Measurements from ENCODE around the gene DGKB.

The DGKB gene

DNA sequence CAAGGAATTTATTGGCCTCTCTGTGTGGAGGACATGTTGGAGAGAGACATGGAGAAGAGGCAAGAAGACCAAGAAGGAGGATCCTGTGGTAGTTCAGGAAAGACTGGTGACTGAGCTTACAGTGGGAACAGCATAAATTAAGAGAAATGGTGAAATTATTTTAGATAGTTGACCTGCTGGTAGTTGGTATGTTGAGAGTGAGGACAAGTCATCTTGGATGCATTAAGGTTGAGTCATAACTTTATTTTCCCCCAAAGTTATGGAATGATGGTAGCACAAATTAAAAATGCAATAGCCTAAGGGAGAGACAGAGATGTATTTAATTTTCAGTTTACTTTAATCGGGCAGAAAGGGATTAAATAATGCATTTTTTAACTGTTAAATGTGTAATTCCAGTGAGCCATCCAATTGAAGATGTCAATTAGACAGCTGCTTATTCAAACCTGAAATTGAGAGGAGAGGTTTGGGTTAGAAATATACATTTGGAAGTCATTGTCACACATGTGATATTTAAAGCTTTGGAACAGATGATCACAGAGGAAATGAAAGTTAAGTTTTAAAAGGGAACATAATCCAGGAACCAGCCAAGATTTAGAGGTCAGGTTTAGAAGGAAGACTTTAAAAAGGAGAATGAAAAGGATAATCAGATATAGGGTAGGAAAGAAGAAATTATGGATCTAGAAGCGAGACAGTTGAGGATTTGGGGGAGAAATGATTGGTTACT is 80.6 kb downstream of the DGKB start:
- Mint-ChIP-seq H3K9me3 (no peaks in the 10 kb centered on the region), H3K36me3 (no peaks in the 10 kb centered on the region), H3K27me3 (no peaks in the 10 kb centered on the region), H3K4me1 (no peaks in the 10 kb centered on the region), H3K4me3 (no peak overlapping the region), H3K27ac (no peak overlapping the region)
- no peak for ATAC-seq

DNA sequence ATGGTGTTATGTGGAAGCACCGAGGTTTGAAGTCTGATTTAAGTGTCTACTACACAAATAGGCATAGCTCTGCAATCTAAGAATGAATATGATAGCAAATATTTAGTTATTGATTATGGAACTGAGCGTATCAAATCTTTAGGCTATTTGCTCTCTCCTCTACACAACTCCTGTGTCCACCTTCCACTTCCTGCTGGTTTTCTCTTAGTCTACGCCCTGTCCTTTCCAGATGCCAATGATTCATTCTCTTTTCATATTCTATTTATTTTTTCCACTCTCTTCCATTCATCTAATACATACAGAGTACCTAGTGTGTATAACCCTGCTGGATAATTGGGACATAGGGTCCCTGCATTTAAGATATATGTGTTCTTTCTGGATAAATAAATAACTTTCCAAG is 83.7 kb downstream of the DGKB start:
- no peak for ATAC-seq
- H3K4me1 Mint-ChIP-seq = no peaks in the 10 kb centered on the region
- no peak overlapping the region for H3K27ac Mint-ChIP-seq
- no peaks in the 10 kb centered on the region for H3K9me3 Mint-ChIP-seq
- H3K4me3 Mint-ChIP-seq = no peak overlapping the region
- H3K36me3 Mint-ChIP-seq = no peaks in the 10 kb centered on the region
- no peaks in the 10 kb centered on the region for H3K27me3 Mint-ChIP-seq

DNA sequence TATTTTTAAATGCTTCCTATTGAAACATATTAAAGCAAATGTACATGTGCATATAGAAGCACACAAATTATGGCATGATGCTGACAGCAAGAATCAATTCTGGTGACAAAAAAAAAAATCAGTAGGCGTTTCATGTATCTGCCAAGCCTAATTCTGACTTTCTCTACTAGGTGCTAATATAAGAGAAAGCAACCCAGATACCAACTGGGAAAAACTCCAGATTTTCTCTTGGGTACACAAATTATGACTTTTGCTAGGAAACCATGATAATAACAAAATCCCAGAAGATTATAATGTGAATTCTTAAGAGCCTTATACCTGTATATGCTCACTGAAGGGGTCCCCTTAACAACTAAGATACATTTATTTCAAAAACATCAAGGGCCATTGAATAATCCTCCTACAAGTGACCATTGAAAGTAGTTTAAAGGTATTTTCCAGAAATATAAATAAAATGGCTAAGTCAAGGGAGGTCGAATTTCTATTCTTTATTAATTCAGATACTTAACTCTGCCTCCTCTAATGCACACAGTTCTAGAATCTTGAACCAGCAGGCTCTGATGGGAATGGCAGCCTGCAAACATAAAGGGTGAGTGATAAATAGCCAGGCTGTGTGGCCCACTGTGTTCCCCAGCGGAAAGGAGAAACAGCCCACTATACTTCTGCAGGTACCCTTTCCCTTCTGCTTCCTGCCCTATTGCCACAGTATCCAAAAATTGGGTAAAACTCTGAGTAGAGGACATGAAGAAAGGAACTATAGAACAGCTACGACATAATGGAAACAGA is 84.5 kb downstream of the DGKB start:
- no peaks in the 10 kb centered on the region for H3K27me3 Mint-ChIP-seq
- H3K4me1 Mint-ChIP-seq = no peaks in the 10 kb centered on the region
- H3K9me3 Mint-ChIP-seq = no peaks in the 10 kb centered on the region
- no peaks in the 10 kb centered on the region for H3K36me3 Mint-ChIP-seq
- no peak for ATAC-seq
- no peak overlapping the region for H3K27ac Mint-ChIP-seq
- H3K4me3 Mint-ChIP-seq = no peak overlapping the region

DNA sequence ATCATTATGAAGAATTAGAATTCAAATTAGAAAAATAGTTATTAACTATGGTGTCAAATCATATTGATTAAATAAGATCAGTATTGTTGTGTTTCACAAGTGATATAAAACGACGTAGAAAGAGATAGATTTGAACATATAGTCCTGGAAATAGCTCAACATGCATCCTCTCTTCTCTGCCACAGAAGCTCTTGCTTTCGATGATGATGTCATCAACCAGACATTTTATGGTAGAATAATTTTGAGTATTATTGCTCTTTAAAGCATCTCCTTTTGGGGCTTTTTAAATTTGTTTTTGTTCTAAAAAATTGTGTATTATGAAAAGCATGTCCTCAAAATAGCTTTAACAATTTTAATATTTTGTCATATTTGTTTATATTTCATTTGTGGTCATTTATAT is 95.0 kb downstream of the DGKB start:
- Mint-ChIP-seq H3K4me1 (no peaks in the 10 kb centered on the region), H3K27ac (no peak overlapping the region), H3K4me3 (no peak overlapping the region), H3K27me3 (no peaks in the 10 kb centered on the region), H3K9me3 (no peaks in the 10 kb centered on the region), H3K36me3 (no peaks in the 10 kb centered on the region)
- ATAC-seq = no peak

DNA sequence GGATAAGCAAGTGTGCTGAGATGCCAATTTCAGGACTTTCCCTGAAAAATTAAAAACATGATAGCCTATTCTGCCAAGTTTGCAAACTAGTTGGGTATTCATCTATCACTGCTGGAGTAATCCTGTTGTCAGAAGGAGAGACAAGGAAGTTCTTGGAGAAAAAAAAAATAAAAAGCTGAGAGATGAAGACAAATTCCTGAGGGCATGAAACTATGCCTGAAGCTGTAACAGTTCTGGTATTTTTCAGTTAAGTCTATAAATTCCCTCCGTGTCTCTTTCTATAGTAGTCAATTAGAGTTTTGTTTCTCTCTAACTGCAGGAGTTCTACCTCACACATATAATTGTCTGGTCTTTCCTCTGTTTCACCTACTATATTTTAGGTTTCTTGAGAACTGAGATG is 95.7 kb downstream of the DGKB start:
- Mint-ChIP-seq H3K27ac (no peak overlapping the region), H3K4me3 (no peak overlapping the region), H3K4me1 (no peaks in the 10 kb centered on the region), H3K36me3 (no peaks in the 10 kb centered on the region), H3K9me3 (no peaks in the 10 kb centered on the region), H3K27me3 (no peaks in the 10 kb centered on the region)
- no peak for ATAC-seq

DNA sequence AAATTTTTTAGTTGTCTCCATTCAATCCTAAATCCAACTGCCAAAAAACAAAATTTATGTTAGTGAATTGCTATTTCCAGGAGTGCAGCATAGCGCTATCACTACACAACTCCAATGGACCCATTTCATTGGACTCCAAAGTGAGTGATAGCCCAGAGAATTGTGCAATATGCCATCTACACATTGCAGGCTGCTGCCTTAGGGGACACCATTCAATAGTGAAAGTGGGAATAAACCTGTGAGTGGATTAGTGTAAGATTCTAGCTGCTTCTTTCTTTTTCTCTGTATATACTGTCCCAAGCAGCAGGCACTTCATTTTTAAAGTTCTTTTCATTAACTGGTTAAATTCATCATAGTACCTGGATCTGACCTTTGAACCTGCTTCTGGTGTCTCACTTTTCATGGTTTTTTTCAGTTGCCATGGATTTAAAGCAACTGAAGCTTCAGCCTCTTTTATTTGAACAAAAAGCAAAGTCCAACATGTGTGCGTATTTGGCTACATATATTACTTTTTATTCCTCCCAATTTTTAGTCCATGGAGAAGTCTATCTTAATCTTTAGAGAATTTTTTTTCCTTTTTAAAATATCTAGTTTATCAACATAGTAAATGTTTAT is 97.3 kb downstream of the DGKB start:
- H3K27ac Mint-ChIP-seq = no peak overlapping the region
- H3K27me3 Mint-ChIP-seq = no peaks in the 10 kb centered on the region
- no peak overlapping the region for H3K4me3 Mint-ChIP-seq
- no peaks in the 10 kb centered on the region for H3K36me3 Mint-ChIP-seq
- no peak for ATAC-seq
- no peaks in the 10 kb centered on the region for H3K4me1 Mint-ChIP-seq
- no peaks in the 10 kb centered on the region for H3K9me3 Mint-ChIP-seq

DNA sequence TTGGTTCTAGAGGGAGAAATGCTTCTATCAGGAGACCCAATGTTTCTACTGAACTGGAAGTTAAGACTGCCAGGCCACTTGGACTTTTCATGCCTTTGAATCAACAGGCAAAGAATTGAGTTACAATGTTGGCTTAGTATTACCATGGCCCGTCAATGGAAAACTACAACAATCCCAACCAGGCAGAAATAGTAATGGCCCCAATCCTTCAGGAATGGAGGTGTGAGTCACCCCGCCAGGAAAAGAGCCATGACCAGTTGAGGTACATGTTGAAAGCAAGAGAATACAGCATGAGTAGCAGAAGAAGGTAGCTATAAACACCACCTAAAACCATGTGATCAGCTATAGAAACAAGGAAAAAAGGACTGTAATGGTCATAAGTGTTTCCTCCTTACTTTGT is 101.9 kb downstream of the DGKB start:
- Mint-ChIP-seq H3K36me3 (no peaks in the 10 kb centered on the region), H3K27ac (no peak overlapping the region), H3K4me3 (no peak overlapping the region), H3K27me3 (no peaks in the 10 kb centered on the region), H3K4me1 (no peaks in the 10 kb centered on the region), H3K9me3 (no peaks in the 10 kb centered on the region)
- no peak for ATAC-seq

DNA sequence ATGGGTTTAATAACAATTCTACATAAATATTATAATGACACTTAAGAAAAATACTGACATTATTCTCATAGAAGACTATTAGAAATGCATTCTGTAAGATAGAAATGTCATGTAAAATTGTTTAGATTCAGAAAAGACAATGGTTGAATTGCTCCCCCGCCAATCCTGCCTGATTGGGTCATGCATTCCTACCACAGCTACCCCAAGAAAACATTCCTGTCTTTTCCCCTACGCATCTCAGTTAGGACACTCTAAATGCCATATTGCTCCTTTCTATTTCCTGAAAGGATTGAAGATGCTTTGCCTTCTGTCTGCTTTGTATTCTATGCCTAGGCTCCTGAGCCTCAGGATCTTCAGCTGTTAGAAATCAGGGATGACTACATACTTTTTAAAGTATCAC is 109.4 kb downstream of the DGKB start:
- no peak overlapping the region for H3K27ac Mint-ChIP-seq
- H3K36me3 Mint-ChIP-seq = no peaks in the 10 kb centered on the region
- ATAC-seq = no peak
- H3K4me1 Mint-ChIP-seq = no peaks in the 10 kb centered on the region
- no peak overlapping the region for H3K4me3 Mint-ChIP-seq
- no peaks in the 10 kb centered on the region for H3K9me3 Mint-ChIP-seq
- no peaks in the 10 kb centered on the region for H3K27me3 Mint-ChIP-seq

DNA sequence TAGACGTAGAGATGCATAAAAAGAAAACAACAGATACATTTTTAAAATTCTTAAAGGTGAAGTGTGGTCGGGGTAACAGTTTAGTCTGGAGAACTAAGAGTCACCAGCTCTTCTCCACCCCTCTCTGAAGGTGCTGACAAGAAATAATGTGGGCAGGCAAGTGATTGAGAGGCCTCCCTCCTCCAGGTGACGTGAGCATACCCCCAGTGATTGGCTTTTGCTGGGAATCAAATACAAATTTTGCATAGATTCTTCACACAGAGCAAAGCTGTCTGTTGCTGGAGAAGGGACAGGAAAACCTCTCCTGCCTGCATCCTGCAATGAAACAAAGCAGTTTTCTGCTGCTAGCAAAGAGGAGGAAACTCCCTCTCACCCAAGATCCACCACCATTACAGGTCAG is 115.0 kb downstream of the DGKB start:
- no peak overlapping the region for H3K4me3 Mint-ChIP-seq
- H3K9me3 Mint-ChIP-seq = no peaks in the 10 kb centered on the region
- H3K36me3 Mint-ChIP-seq = no peaks in the 10 kb centered on the region
- ATAC-seq = no peak
- H3K27me3 Mint-ChIP-seq = no peaks in the 10 kb centered on the region
- H3K27ac Mint-ChIP-seq = no peak overlapping the region
- H3K4me1 Mint-ChIP-seq = no peaks in the 10 kb centered on the region

DNA sequence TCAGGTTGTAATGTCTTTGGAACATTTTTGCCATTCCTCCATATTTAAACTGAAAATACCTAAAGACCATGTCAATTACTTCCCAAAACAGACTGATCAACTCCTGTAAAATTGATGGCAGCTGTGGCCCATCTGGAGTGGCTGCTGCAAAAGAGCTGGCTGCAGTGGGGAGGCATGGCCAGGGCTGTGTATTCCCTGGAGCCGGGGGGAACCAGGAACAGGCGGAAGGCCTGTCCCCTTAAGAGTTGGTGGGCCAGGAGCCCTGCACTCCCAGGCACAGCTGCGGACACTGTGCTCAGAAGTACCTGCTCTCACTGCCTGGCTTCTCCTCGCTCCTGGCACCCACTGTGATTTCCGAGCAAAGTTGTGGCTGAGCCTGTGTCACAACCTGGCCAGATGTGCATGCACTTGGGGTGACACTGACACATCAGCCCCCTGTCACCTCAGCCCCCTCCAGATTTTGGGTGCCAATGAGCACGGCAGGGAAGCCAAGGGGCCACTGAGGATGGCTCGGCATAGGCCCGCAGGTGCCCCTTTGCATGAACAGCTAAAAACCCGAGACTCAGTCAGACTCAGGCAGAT is 116.1 kb downstream of the DGKB start:
- H3K36me3 Mint-ChIP-seq = no peaks in the 10 kb centered on the region
- no peaks in the 10 kb centered on the region for H3K9me3 Mint-ChIP-seq
- H3K4me1 Mint-ChIP-seq = no peaks in the 10 kb centered on the region
- no peaks in the 10 kb centered on the region for H3K27me3 Mint-ChIP-seq
- H3K27ac Mint-ChIP-seq = no peak overlapping the region
- no peak overlapping the region for H3K4me3 Mint-ChIP-seq
- peak; percentile 17 for ATAC-seq

DNA sequence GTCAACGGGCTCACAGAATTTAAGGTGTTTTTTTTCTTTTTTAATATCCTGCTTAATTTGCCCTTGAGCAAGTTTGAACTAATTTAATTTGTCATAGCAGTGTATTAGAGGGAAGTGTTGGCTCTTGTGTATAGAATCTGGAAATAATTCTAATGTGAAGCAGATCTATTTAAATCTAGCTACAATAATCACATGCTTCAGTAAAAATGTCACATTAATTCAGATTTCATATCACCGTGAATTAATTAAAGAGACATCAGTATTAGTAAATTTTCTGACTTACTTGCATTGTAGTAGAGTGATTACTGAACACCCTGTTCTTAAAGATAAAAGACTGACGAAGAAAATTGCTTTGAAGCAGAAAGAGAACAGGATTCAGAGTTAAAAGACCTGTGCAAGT is 124.7 kb downstream of the DGKB start:
- no peak for ATAC-seq
- Mint-ChIP-seq H3K27ac (no peak overlapping the region), H3K9me3 (peaks cover 10% of the 10 kb centered on the region), H3K4me3 (no peak overlapping the region), H3K36me3 (no peaks in the 10 kb centered on the region), H3K4me1 (no peaks in the 10 kb centered on the region), H3K27me3 (no peaks in the 10 kb centered on the region)

DNA sequence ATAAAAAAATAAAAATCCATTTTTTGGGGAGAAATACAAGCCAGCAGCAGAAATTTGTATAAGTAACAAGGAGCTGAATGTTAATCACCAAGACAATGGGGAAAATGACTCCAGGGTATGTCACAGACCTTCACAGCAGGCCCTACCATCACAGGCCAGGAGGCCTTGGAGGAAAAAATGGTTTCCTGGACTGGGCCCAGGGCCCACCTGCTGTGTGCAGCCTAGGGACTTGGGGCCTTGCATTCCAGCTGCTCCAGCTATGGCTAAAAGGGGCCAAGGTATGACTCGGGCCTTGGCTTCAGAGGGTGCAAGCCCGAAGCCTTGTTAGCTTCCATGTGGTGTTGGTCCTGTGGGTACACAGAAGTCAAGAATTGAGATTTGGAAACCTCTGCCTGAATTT is 126.3 kb downstream of the DGKB start:
- ATAC-seq = no peak
- H3K27ac Mint-ChIP-seq = no peak overlapping the region
- no peaks in the 10 kb centered on the region for H3K27me3 Mint-ChIP-seq
- H3K36me3 Mint-ChIP-seq = no peaks in the 10 kb centered on the region
- no peaks in the 10 kb centered on the region for H3K4me1 Mint-ChIP-seq
- H3K4me3 Mint-ChIP-seq = no peak overlapping the region
- H3K9me3 Mint-ChIP-seq = peaks cover 10% of the 10 kb centered on the region

DNA sequence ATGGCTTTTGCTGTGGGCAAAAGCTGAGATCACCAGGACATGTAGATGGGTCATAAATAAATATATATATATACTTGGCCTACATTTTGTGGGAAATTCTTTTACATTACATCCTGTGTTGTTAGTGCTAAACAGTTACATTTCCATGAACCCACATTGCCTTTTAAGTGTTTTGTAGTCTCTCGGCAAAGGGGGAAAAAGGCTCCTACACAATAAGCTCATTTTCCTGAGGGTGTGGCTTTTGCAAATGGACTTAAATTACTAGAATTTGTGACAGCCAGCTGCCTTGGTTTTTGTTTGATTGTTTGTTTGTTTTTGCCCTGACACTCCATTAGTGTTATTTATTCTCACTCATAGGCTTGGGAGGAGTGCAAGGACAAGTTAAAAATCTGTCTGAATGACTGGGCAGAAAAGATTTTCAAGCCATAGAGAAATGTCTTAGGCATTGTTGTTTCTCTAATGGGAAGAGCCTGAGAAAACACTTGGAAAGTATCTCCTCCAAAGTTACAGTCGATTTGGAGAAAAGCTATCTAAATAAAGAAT is 128.8 kb downstream of the DGKB start:
- no peaks in the 10 kb centered on the region for H3K27me3 Mint-ChIP-seq
- no peaks in the 10 kb centered on the region for H3K4me1 Mint-ChIP-seq
- H3K9me3 Mint-ChIP-seq = peaks cover 10% of the 10 kb centered on the region

DNA sequence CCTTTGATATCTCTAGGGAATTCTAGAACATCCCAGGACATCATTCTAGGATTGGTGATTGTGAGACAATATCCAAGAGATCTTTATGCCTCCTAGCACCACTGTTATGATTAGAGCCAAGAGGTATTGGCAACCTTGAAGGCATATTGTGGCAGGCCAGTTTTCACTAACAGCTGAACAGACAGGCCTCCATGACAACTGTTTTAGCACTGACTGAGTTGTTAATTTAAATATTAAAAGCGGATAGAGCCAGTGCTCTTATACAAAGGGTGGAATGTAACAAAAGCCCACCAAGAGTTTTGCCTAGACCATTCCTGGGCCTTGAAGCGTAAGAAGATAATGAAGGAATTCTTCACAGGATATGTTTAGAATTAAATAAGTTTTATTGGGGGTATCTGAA is 131.9 kb downstream of the DGKB start:
- Mint-ChIP-seq H3K36me3 (no peaks in the 10 kb centered on the region), H3K4me1 (no peaks in the 10 kb centered on the region), H3K4me3 (no peak overlapping the region), H3K9me3 (peaks cover 1% of the 10 kb centered on the region), H3K27me3 (no peaks in the 10 kb centered on the region), H3K27ac (no peak overlapping the region)
- ATAC-seq = peak; percentile 45

More for the DNA sequence above, 128.8 kb downstream of the DGKB start:
- no peak overlapping the region for H3K27ac Mint-ChIP-seq
- H3K36me3 Mint-ChIP-seq = no peaks in the 10 kb centered on the region
- H3K4me3 Mint-ChIP-seq = no peak overlapping the region
- ATAC-seq = no peak

DNA sequence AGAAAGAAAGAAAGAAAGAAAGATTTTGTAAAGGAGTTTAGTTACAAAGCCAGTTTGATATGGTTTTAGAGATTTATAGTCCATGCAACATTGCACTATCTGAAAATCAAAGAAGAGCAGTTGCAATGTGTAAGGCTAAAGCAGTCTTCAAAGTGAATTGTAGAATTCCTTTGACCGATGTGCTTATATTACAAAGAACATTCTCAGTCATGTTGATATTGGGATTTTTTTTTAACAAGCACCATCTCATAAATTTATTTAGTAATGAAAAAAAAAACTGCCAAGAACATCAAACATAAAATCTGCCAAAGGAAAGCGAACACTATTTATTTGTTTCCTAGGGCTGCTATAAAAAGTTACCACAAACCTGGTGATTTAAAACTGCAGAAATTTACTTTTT is 133.3 kb downstream of the DGKB start:
- H3K36me3 Mint-ChIP-seq = no peaks in the 10 kb centered on the region
- H3K4me3 Mint-ChIP-seq = no peak overlapping the region
- no peaks in the 10 kb centered on the region for H3K9me3 Mint-ChIP-seq
- ATAC-seq = no peak
- no peaks in the 10 kb centered on the region for H3K27me3 Mint-ChIP-seq
- H3K4me1 Mint-ChIP-seq = no peaks in the 10 kb centered on the region
- no peak overlapping the region for H3K27ac Mint-ChIP-seq
